ENCODE results near the gene PRICKLE2. TPM values are rescaled to one million over a fixed set of nuclear protein-coding genes. Genes with fewer than 3 reads are reported as not detected.

The PRICKLE2 gene
- total RNA-seq, 1 experiment from 2014 or later, result 3.2 TPM

DNA sequence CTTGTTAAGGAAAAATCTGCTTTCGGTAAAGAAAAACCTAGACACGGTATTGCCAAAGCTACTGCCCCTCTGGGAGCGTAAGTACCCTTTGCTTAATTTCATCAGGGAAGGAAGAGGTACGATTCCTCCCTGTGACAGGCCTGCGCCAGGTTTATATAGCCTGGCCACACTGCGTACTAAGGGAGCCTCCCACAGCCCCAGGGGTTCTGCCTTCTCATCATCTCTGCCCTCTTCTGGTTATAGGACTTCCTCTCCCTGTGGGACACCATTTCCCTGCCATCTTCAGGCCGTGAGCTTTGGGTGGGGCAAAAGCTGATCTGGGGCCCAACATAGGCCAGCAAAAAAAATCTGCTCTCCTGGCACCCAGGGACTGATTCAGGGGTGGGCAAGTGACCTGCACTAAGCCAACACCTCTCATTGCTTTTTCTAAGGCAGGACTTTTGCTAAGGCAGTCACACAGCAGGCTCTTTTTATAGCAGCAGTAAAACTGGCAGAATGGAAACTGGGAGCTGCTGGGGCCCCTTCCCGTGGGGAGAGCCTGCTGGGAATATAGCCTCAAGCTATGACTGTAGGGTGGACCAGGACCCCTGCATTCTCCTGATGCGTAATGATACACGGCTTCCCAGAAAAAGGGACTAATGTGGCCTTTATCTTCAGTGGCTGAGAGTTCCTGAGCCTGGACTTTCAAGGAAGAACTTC, 76.2 kb downstream of the PRICKLE2 start:
- no peaks in the 10 kb centered on the region for H3K27me3 ChIP-seq (ENCODE audit: insufficient read depth, low read length)
- no peaks in the 10 kb centered on the region for H3K9me3 ChIP-seq (ENCODE audit: control insufficient read depth, low read depth, low read length)
- H3K4me2 ChIP-seq (ENCODE audit: insufficient read depth, insufficient read length, low read length), result no peak overlapping the region
- H2BK120ac ChIP-seq (ENCODE audit: low read depth, low read length, poor library complexity, severe bottlenecking), result no peak overlapping the region
- no peak for DNase-seq
- H2BK12ac ChIP-seq (ENCODE audit: insufficient read length, low read depth, low read length), result no peak overlapping the region
- H3K4me3 Mint-ChIP-seq, result no peak overlapping the region
- TF ChIP-seq, protein P1, sequence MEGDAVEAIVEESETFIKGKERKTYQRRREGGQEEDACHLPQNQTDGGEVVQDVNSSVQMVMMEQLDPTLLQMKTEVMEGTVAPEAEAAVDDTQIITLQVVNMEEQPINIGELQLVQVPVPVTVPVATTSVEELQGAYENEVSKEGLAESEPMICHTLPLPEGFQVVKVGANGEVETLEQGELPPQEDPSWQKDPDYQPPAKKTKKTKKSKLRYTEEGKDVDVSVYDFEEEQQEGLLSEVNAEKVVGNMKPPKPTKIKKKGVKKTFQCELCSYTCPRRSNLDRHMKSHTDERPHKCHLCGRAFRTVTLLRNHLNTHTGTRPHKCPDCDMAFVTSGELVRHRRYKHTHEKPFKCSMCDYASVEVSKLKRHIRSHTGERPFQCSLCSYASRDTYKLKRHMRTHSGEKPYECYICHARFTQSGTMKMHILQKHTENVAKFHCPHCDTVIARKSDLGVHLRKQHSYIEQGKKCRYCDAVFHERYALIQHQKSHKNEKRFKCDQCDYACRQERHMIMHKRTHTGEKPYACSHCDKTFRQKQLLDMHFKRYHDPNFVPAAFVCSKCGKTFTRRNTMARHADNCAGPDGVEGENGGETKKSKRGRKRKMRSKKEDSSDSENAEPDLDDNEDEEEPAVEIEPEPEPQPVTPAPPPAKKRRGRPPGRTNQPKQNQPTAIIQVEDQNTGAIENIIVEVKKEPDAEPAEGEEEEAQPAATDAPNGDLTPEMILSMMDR (conservative IDR thresholded peaks at IDR 0.05), result no peak
- H2BK5ac ChIP-seq (ENCODE audit: insufficient read length, low read length), result no peak overlapping the region
- H3K4me1 Mint-ChIP-seq, result peaks cover 13 to 16% of the 10 kb centered on the region in 2 experiments
- no peaks in the 10 kb centered on the region for H3K9me3 Mint-ChIP-seq
- H2AK5ac ChIP-seq (ENCODE audit: insufficient read length, low read length), result no peak overlapping the region
- H3K23me2 ChIP-seq (ENCODE audit: insufficient read length, low read depth, low read length, poor library complexity, severe bottlenecking), result no peaks in the 10 kb centered on the region
- no peak overlapping the region for H4K91ac ChIP-seq (ENCODE audit: insufficient read length, low read depth, low read length)
- H3K4ac ChIP-seq (ENCODE audit: low read depth, low read length), result no peak overlapping the region
- H3K79me2 ChIP-seq (ENCODE audit: insufficient read depth, low read length), result no peaks in the 10 kb centered on the region
- peak overlapping the region in 2 of 3 experiments; percentile 56 to 70; a peak in 1 of 7 replicates for H3K27ac Mint-ChIP-seq
- H3K23ac ChIP-seq (ENCODE audit: insufficient read length, low read depth, low read length), result no peak overlapping the region
- H2BK20ac ChIP-seq (ENCODE audit: low read depth, low read length, poor library complexity, severe bottlenecking), result no peak overlapping the region
- H3K14ac ChIP-seq (ENCODE audit: insufficient read depth, low read length), result no peak overlapping the region
- peaks cover 17 to 36% (median 21%) of the 10 kb centered on the region in 3 experiments for H3K36me3 Mint-ChIP-seq (ENCODE audit: insufficient read depth in 1 of 3, low read depth in 3 of 3)
- H4K5ac ChIP-seq (ENCODE audit: insufficient read length, low read depth, low read length), result no peak overlapping the region
- no peaks in the 10 kb centered on the region for H3K27me3 Mint-ChIP-seq (ENCODE audit: low read depth)
- no peak overlapping the region for H4K8ac ChIP-seq (replicated peaks; ENCODE audit: insufficient read length, low read depth, low read length)
- H3T11ph ChIP-seq (ENCODE audit: low read length), result no peak overlapping the region
- no peak overlapping the region for H3K56ac ChIP-seq (ENCODE audit: insufficient read length, low read depth, low read length)
- no peak overlapping the region for H3K9ac ChIP-seq (ENCODE audit: extremely low read depth, insufficient read length, low read length)
- H4K20me1 ChIP-seq (ENCODE audit: control insufficient read depth, insufficient read depth, insufficient read length), result no peaks in the 10 kb centered on the region
- H2AFZ ChIP-seq (ENCODE audit: low read length), result no peak overlapping the region
- no peak overlapping the region for H3K27ac ChIP-seq (ENCODE audit: insufficient read length, low read depth, low read length)
- no peaks in the 10 kb centered on the region for H3K4me1 ChIP-seq (ENCODE audit: insufficient read depth, low read length)
- WGBS (ENCODE audit: extremely low coverage, insufficient read length, low lambda C conversion rate), result no CpG with 5 or more reads among the region's 10 CpGs
- no peaks in the 10 kb centered on the region for H3K79me1 ChIP-seq (ENCODE audit: insufficient read depth, low read depth, low read length, poor library complexity, severe bottlenecking)
- no peak overlapping the region for H2BK15ac ChIP-seq (ENCODE audit: low read depth, low read length)
- H3K18ac ChIP-seq (ENCODE audit: insufficient read length, low read depth, low read length), result no peak overlapping the region
